Prostate gland (tissue), 2 donors: ENCODE data around the gene CHADL. TPM values are rescaled to one million over a fixed set of nuclear protein-coding genes. Genes with fewer than 3 reads are reported as not detected.
"Not testable (repeated sequence)": the region's sequence is repeated elsewhere in the genome, so short reads cannot be mapped to it uniquely, and the experiment has no call there.

ENCODE experiments used
- DNase-seq: peaks from one replicate; pipeline ENCODE4 v3.0.0-alpha.2; 2019; ENCODE audit warnings: low spot score
- H3K27ac ChIP-seq, 2 donors: fragments of 200-600 bp; sonication (generic); 2 replicates each; pipeline ENCODE4 v1.5.1; 2017 to 2019
- H3K27me3 ChIP-seq: fragments of 200-600 bp; sonication (generic); replicated peaks from 2 replicates; pipeline ENCODE4 v1.5.1; 2019; ENCODE audit not compliant: insufficient read depth
- H3K36me3 ChIP-seq, 2 donors: fragments of 200-600 bp; sonication (generic); 1 replicate in 1 of 2; 2 replicates in 1 of 2; pipeline versions ENCODE4 v1.5.1 to v1.8.1; 2017 to 2019
- H3K4me1 ChIP-seq: fragments of 200-600 bp; sonication (generic); replicated peaks from 2 replicates; pipeline ENCODE4 v1.5.1; 2019
- H3K4me3 ChIP-seq, 2 donors: fragments of 200-600 bp; sonication (generic); 2 replicates each; pipeline ENCODE4 v1.5.1; 2017 to 2019
- H3K9me3 ChIP-seq: fragments of 200-600 bp; sonication (generic); 2 replicates; pipeline ENCODE4 v1.5.1; 2017
- POLR2A ChIP-seq: fragments of 450-650 bp; IDR thresholded peaks from one replicate; pipeline ENCODE4 v1.6.1; 2016; ENCODE audit warnings: antibody characterized with exemption, mild to moderate bottlenecking
- POLR2AphosphoS5 ChIP-seq: sonication (generic); formaldehyde crosslinking; IDR thresholded peaks from one replicate; pipeline ENCODE4 v1.6.1; 2017; ENCODE audit warnings: antibody characterized with exemption
- WGBS: methylation state at CpG from one replicate; pipeline ENCODE4 v1.1.5; 2018; 5-methylcytosine and 5-hydroxymethylcytosine counted together
- intact Hi-C: fragments of 100-400 bp; cut with DNase I; formaldehyde crosslinking; loops from one replicate; pipeline ENCODE4 v1.14.2; 2022
- microRNA-seq: library from miRNA; unstranded; fragments of <30 nt; microRNA quantifications from one replicate; pipeline ENCODE4, GENCODE V29; 2016
- small RNA-seq, 2 donors: library from RNA; depleted of rRNA; stranded (forward); fragments of <200 nt; gene quantifications; one replicate each; pipeline ENCODE3, GENCODE V24; 2016
- total RNA-seq, 2 donors: library from RNA; depleted of rRNA; stranded (reverse); fragments of >200 nt; gene quantifications; one replicate each; pipeline ENCODE4 v1.1.0, GENCODE V29; 2016
- TF ChIP-seq, protein P1 (sequence below), 4 experiments: fragments of 200-600 bp in 2 of 4; fragments of 450-650 bp in 2 of 4; sonication (generic) in 2 of 4; IDR thresholded peaks; 1 replicate in 3 of 4; 2 replicates in 1 of 4; pipeline ENCODE4 v1.5.1; 2016 to 2019; ENCODE audit warnings: antibody characterized with exemption in 4 of 4, mild to moderate bottlenecking in 2 of 4, moderate library complexity in 2 of 4

CHADL gene
- total RNA-seq, 2 donors from 2014 or later = 8.2 to 19.0 TPM

DNA sequence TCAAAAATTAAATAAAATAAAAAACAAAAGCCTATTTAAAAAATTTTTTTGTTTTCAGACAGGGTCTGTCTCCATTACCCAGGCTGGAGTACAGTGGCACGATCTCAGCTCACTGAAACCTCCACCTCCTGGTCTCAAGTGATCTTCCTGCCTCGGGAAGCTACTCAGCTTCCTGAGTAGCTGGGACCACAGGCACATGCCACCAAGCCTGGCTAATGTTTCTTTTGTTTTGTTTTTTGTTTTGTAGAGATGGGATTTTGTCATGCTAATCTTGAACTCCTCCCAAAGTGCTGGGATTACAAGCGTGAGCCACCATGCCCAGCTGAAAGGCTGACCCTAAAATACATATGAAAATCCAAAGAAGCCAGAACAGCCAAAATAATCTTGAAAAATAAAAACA is 56.1 kb downstream of the CHADL start:
- intact Hi-C loops = no loop called here
- Histone ChIP-seq H3K36me3 (no peaks in the 10 kb centered on the region), H3K27me3 (no peaks in the 10 kb centered on the region), H3K9me3 (no peaks in the 10 kb centered on the region), H3K4me1 (no peaks in the 10 kb centered on the region), H3K4me3 (no peak overlapping the region), H3K27ac (no peak overlapping the region)
- no peak for DNase-seq
- TF ChIP-seq, protein P1, sequence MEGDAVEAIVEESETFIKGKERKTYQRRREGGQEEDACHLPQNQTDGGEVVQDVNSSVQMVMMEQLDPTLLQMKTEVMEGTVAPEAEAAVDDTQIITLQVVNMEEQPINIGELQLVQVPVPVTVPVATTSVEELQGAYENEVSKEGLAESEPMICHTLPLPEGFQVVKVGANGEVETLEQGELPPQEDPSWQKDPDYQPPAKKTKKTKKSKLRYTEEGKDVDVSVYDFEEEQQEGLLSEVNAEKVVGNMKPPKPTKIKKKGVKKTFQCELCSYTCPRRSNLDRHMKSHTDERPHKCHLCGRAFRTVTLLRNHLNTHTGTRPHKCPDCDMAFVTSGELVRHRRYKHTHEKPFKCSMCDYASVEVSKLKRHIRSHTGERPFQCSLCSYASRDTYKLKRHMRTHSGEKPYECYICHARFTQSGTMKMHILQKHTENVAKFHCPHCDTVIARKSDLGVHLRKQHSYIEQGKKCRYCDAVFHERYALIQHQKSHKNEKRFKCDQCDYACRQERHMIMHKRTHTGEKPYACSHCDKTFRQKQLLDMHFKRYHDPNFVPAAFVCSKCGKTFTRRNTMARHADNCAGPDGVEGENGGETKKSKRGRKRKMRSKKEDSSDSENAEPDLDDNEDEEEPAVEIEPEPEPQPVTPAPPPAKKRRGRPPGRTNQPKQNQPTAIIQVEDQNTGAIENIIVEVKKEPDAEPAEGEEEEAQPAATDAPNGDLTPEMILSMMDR (IDR thresholded peaks at IDR 0.05) = no peak
- TF ChIP-seq POLR2AphosphoS5 = no peak
- no peak for TF ChIP-seq POLR2A
- 65% methylated on average over 3 of the region's 3 CpGs for WGBS

DNA sequence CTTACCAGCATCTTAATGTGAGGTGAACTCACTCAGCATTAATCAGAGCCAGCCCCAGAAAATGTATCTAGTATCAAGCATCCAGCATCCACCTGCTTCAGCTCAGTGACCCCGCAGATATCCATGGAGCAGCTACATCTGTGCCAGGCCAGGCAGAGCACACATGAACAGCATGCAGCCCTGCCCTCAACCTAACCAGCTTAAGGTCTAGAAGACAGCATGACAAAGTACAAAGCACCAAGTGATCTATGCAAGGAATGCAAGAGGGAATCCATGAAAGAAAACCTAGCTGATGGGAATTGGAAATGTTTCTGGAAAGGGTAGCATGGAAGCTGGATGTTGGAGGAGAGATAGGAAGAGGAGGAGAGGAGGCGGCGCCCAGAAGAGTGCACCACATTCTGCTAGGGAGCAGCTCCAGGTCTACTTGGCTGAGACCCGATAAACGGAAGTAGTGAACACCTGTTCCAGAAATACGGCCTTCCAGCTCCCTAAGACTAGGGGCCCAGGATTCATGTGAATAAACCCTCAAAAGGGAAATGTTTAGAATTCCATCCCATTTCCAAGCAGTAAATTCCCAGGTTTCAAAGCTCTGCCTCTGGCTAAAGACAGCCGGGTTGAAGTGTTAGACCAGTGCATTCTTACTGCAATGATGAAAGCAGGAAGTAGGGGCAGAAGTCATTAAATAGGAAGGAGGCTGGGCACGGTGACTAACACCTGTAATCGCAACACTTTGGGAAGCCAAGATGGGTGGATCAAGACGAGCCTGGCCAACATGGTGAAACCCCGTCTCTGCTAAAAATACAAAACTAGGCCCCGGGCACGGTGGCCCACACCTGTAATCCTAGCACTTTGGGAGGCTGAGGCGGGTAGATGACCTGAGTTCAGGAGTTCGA is 59.1 kb downstream of the CHADL start:
- TF ChIP-seq POLR2A = no peak
- TF ChIP-seq POLR2AphosphoS5 = no peak
- TF ChIP-seq, protein P1 (IDR thresholded peaks at IDR 0.05) = no peak
- Histone ChIP-seq H3K4me3 (no peak overlapping the region), H3K27ac (no peak overlapping the region), H3K27me3 (no peaks in the 10 kb centered on the region), H3K4me1 (no peaks in the 10 kb centered on the region), H3K36me3 (peaks cover 12 to 16% of the 10 kb centered on the region in 2 donors), H3K9me3 (no peaks in the 10 kb centered on the region)
- intact Hi-C loops = no loop called here
- no peak for DNase-seq
- 71% methylated on average over 15 of the region's 15 CpGs for whole genome bisulfite sequencing

DNA sequence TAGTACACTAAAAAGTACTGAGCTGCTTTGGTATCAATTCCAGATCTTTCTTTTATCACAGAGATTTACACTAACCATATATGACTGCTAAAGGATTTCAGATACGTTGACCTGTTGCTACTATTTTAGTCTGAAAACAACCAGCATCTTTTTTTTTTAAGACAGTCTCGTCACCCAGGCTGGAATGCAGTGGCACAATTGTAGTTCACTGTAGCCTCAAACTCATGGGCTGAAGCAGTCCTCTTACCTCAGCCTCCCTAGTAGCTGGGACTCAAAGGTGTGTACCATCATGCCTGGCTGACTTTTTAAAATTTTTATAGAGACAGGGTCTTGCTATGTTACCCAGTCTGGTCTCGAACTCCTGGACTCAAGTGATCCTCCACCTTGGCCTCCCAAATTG is 59.8 kb downstream of the CHADL start:
- Histone ChIP-seq H3K27ac (no peak overlapping the region), H3K4me3 (no peak overlapping the region), H3K36me3 (peaks cover 18 to 22% of the 10 kb centered on the region in 2 donors), H3K9me3 (no peaks in the 10 kb centered on the region), H3K4me1 (no peaks in the 10 kb centered on the region), H3K27me3 (no peaks in the 10 kb centered on the region)
- intact Hi-C loops = no loop called here
- no peak for DNase-seq
- 85% methylated on average over 3 of the region's 3 CpGs for WGBS
- TF ChIP-seq, protein P1 (IDR thresholded peaks at IDR 0.05) = no peak
- no peak for TF ChIP-seq POLR2A
- no peak for TF ChIP-seq POLR2AphosphoS5

DNA sequence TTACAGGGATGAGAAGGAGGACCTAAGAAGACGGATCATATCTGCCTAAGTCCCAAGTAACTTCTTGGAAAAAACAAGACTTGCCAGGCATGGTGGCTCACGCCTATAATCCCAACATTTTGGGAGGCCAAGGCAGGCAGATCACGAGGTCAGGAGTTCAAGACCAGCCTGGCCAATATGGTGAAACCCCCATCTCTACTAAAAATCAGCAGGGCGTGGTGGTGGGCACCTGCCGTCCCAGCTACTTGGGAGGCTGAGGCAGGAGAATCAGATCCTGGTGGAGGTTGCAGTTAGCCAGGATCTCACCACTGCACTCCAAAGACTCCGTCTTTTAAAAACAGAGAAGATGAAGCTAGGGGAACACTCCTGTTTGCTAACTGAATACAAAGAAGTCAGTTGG is 60.4 kb downstream of the CHADL start:
- H3K27ac ChIP-seq, H3K4me3 ChIP-seq, DNase-seq, H3K4me1 ChIP-seq, H3K9me3 ChIP-seq, intact Hi-C loops, H3K27me3 ChIP-seq: not testable (repeated sequence)
- peaks cover 19 to 27% of the 10 kb centered on the region in 2 donors for H3K36me3 ChIP-seq
- WGBS = 94% methylated on average over 6 of the region's 6 CpGs

Small RNA genes within 50 kb of the gene (microRNA-seq; reads per million reads assigned to microRNA genes)
- gene MIR6889 = not detected

Small RNA genes within 50 kb of the gene (small RNA-seq; reads per million reads assigned to genes)
- 0 reads per million in 2 donors for gene MIR6889

Other genes with a start within 250 kb of the CHADL start
- gene EP300, start 148.3 kb downstream of the CHADL start, total RNA-seq = 100 to 1,000 TPM; 130 to 156 TPM
- gene L3MBTL2, start 35.6 kb downstream of the CHADL start, total RNA-seq = 10 to 100 TPM; 25.4 to 37.7 TPM
- 100 to 1,000 TPM in 1 of 2 donors, 10 to 100 TPM in 1; 47.8 to 127 TPM for gene RANGAP1, start 45.3 kb upstream of the CHADL start, total RNA-seq
- 10 to 100 TPM; 56.7 to 79.1 TPM for gene ZC3H7B, start 60.6 kb upstream of the CHADL start, total RNA-seq
- 10 to 100 TPM; 26.2 to 51.7 TPM for gene TEF, start 141.0 kb upstream of the CHADL start, total RNA-seq
- 10 to 100 TPM; 56.7 to 80.8 TPM for gene TOB2, start 205.9 kb upstream of the CHADL start, total RNA-seq
- 10 to 100 TPM; 35.8 to 40.2 TPM for gene PHF5A, start 227.8 kb upstream of the CHADL start, total RNA-seq
- 100 to 1,000 TPM; 100 to 177 TPM for gene ACO2, start 228.2 kb upstream of the CHADL start, total RNA-seq